Measurements from ENCODE around the gene OSBPL6.

Gene OSBPL6

GRCh38 chr2:178363252-178363651 lies 168.9 kb downstream of the OSBPL6 start:
- Histone ChIP-seq H3F3A (ENCODE audit: low read depth) (no peaks in the 10 kb centered on the region), H3K9ac (ENCODE audit: low read depth, low read length, poor library complexity, severe bottlenecking) (no peak overlapping the region), H4K20me1 (ENCODE audit: insufficient read depth, low read length, poor library complexity, severe bottlenecking) (no peaks in the 10 kb centered on the region), H3K4me2 (ENCODE audit: low read depth, low read length, poor library complexity, severe bottlenecking) (no peak overlapping the region), H3K27me3 (ENCODE audit: insufficient read depth, low read length, poor library complexity, severe bottlenecking) (no peaks in the 10 kb centered on the region), H3K9me3 (ENCODE audit: insufficient read depth, low read depth, low read length) (no peaks in the 10 kb centered on the region), H3K36me3 (ENCODE audit: insufficient read depth, low read length) (no peaks in the 10 kb centered on the region), H2AFZ (ENCODE audit: low read length) (no peak overlapping the region), H3K9me2 (replicated peaks; ENCODE audit: low read depth, low read length) (no peaks in the 10 kb centered on the region), H3K4me3 (ENCODE audit: low read length, poor library complexity, severe bottlenecking) (no peak overlapping the region), H3K79me2 (ENCODE audit: insufficient read depth, low read length) (no peaks in the 10 kb centered on the region), H3K4me1 (ENCODE audit: insufficient read depth, low read length, poor library complexity, severe bottlenecking) (no peaks in the 10 kb centered on the region)
- TF ChIP-seq CTCF (conservative IDR thresholded peaks at IDR 0.05; ENCODE audit: low read length) (no peak), EZH2phosphoT487 (IDR thresholded peaks at IDR 0.05; ENCODE audit: borderline replicate concordance) (no peak)

GRCh38 chr2:178365116-178365515 lies 170.8 kb downstream of the OSBPL6 start:
- H3K4me3 ChIP-seq (ENCODE audit: low read length, poor library complexity, severe bottlenecking) = no peak overlapping the region
- H3K36me3 ChIP-seq (ENCODE audit: insufficient read depth, low read length) = no peaks in the 10 kb centered on the region
- no peaks in the 10 kb centered on the region for H4K20me1 ChIP-seq (ENCODE audit: insufficient read depth, low read length, poor library complexity, severe bottlenecking)
- no peaks in the 10 kb centered on the region for H3K79me2 ChIP-seq (ENCODE audit: insufficient read depth, low read length)
- H3K27me3 ChIP-seq (ENCODE audit: insufficient read depth, low read length, poor library complexity, severe bottlenecking) = no peaks in the 10 kb centered on the region
- no peak overlapping the region for H3K4me2 ChIP-seq (ENCODE audit: low read depth, low read length, poor library complexity, severe bottlenecking)
- no peaks in the 10 kb centered on the region for H3K4me1 ChIP-seq (ENCODE audit: insufficient read depth, low read length, poor library complexity, severe bottlenecking)
- no peaks in the 10 kb centered on the region for H3F3A ChIP-seq (ENCODE audit: low read depth)
- no peak for TF ChIP-seq EZH2phosphoT487 (IDR thresholded peaks at IDR 0.05; ENCODE audit: borderline replicate concordance)
- no peak overlapping the region for H2AFZ ChIP-seq (ENCODE audit: low read length)
- H3K9ac ChIP-seq (ENCODE audit: low read depth, low read length, poor library complexity, severe bottlenecking) = no peak overlapping the region
- no peaks in the 10 kb centered on the region for H3K9me2 ChIP-seq (replicated peaks; ENCODE audit: low read depth, low read length)
- H3K9me3 ChIP-seq (ENCODE audit: insufficient read depth, low read depth, low read length) = no peaks in the 10 kb centered on the region

GRCh38 chr2:178366412-178366811 lies 172.1 kb downstream of the OSBPL6 start:
- Histone ChIP-seq H3K4me1 (ENCODE audit: insufficient read depth, low read length, poor library complexity, severe bottlenecking) (no peaks in the 10 kb centered on the region), H3K27me3 (ENCODE audit: insufficient read depth, low read length, poor library complexity, severe bottlenecking) (no peaks in the 10 kb centered on the region), H3K36me3 (ENCODE audit: insufficient read depth, low read length) (no peaks in the 10 kb centered on the region), H3K4me2 (ENCODE audit: low read depth, low read length, poor library complexity, severe bottlenecking) (no peak overlapping the region), H3K9me3 (ENCODE audit: insufficient read depth, low read depth, low read length) (no peaks in the 10 kb centered on the region), H3K4me3 (ENCODE audit: low read length, poor library complexity, severe bottlenecking) (no peak overlapping the region), H3K9ac (ENCODE audit: low read depth, low read length, poor library complexity, severe bottlenecking) (no peak overlapping the region), H3K79me2 (ENCODE audit: insufficient read depth, low read length) (no peaks in the 10 kb centered on the region), H3F3A (ENCODE audit: low read depth) (no peaks in the 10 kb centered on the region), H4K20me1 (ENCODE audit: insufficient read depth, low read length, poor library complexity, severe bottlenecking) (no peaks in the 10 kb centered on the region), H2AFZ (ENCODE audit: low read length) (no peak overlapping the region), H3K9me2 (replicated peaks; ENCODE audit: low read depth, low read length) (no peaks in the 10 kb centered on the region)
- TF ChIP-seq CTCF (conservative IDR thresholded peaks at IDR 0.05; ENCODE audit: low read length) (no peak), EZH2phosphoT487 (IDR thresholded peaks at IDR 0.05; ENCODE audit: borderline replicate concordance) (no peak)

GRCh38 chr2:178367344-178367743 lies 173.0 kb downstream of the OSBPL6 start:
- H3K4me2 ChIP-seq (ENCODE audit: low read depth, low read length, poor library complexity, severe bottlenecking) = no peak overlapping the region
- no peaks in the 10 kb centered on the region for H3K27me3 ChIP-seq (ENCODE audit: insufficient read depth, low read length, poor library complexity, severe bottlenecking)
- H3K9ac ChIP-seq (ENCODE audit: low read depth, low read length, poor library complexity, severe bottlenecking) = no peak overlapping the region
- no peaks in the 10 kb centered on the region for H3K9me2 ChIP-seq (replicated peaks; ENCODE audit: low read depth, low read length)
- H3K4me1 ChIP-seq (ENCODE audit: insufficient read depth, low read length, poor library complexity, severe bottlenecking) = no peaks in the 10 kb centered on the region
- H3F3A ChIP-seq (ENCODE audit: low read depth) = no peaks in the 10 kb centered on the region
- no peaks in the 10 kb centered on the region for H3K9me3 ChIP-seq (ENCODE audit: insufficient read depth, low read depth, low read length)
- no peaks in the 10 kb centered on the region for H3K36me3 ChIP-seq (ENCODE audit: insufficient read depth, low read length)
- no peaks in the 10 kb centered on the region for H4K20me1 ChIP-seq (ENCODE audit: insufficient read depth, low read length, poor library complexity, severe bottlenecking)
- no peaks in the 10 kb centered on the region for H3K79me2 ChIP-seq (ENCODE audit: insufficient read depth, low read length)
- H3K4me3 ChIP-seq (ENCODE audit: low read length, poor library complexity, severe bottlenecking) = no peak overlapping the region
- no peak for TF ChIP-seq EZH2phosphoT487 (IDR thresholded peaks at IDR 0.05; ENCODE audit: borderline replicate concordance)
- no peak for TF ChIP-seq CTCF (conservative IDR thresholded peaks at IDR 0.05; ENCODE audit: low read length)
- no peak overlapping the region for H2AFZ ChIP-seq (ENCODE audit: low read length)
